Activated gamma-delta T cell treated with anti-CD3 and anti-CD28 coated beads, Interleukin-2, amount 50 U/mL, for 16 hours (primary cell): ENCODE data around the gene DEFB110.

ENCODE experiments used
- DNase-seq: peaks from one replicate; pipeline ENCODE4 v3.0.0-alpha.2; 2020; ENCODE audit warnings: low read depth

DEFB110 gene

GRCh38 chr6:50021894-50022293 lies at the start of gene DEFB110:
Gene DEFB110 (minus strand): TSS chr6:50021994. CDS start chr6:50021935, 59 bp downstream.
- DNase-seq = no peak

- no peak for DNase-seq
Measured at GRCh38 chr6:50070101-50070500, 48.3 kb upstream of the DEFB110 start.

- no peak for DNase-seq
Measured at GRCh38 chr6:50062051-50062450, 40.3 kb upstream of the DEFB110 start.

- DNase-seq = no peak
Measured at GRCh38 chr6:50056242-50056641, 34.4 kb upstream of the DEFB110 start.

GRCh38 chr6:50049829-50050228 lies 28.0 kb upstream of the DEFB110 start, which contains the start of gene DEFB112:
Gene DEFB112 (minus strand): TSS chr6:50049929. CDS start chr6:50049869, 60 bp downstream.
- no peak for DNase-seq

GRCh38 chr6:50047026-50047425 lies 25.2 kb upstream of the DEFB110 start:
- DNase-seq = no peak

- DNase-seq = no peak
Measured at GRCh38 chr6:50030777-50031562, 9.2 kb upstream of the DEFB110 start.

GRCh38 chr6:50030350-50030749 lies 8.6 kb upstream of the DEFB110 start:
- DNase-seq = no peak

GRCh38 chr6:50025258-50025657 lies 3.5 kb upstream of the DEFB110 start:
- DNase-seq = no peak

- DNase-seq = no peak
Measured at GRCh38 chr6:50007819-50008218, 14.0 kb downstream of the DEFB110 start.

- DNase-seq = no peak
Measured at GRCh38 chr6:50003139-50003538, 18.7 kb downstream of the DEFB110 start.

GRCh38 chr6:49995278-49995677 lies 26.5 kb downstream of the DEFB110 start:
- DNase-seq = no peak

- DNase-seq = no peak
Measured at GRCh38 chr6:49988900-49989299, 32.9 kb downstream of the DEFB110 start.

- no peak for DNase-seq
Measured at GRCh38 chr6:49987749-49988148, 34.0 kb downstream of the DEFB110 start.

- DNase-seq = no peak
Measured at GRCh38 chr6:49986551-49986950, 35.2 kb downstream of the DEFB110 start.

- no peak for DNase-seq
Measured at GRCh38 chr6:49982046-49982445, 39.7 kb downstream of the DEFB110 start.

GRCh38 chr6:49980898-49981297 lies 40.9 kb downstream of the DEFB110 start:
- DNase-seq = no peak

- DNase-seq = no peak
Measured at GRCh38 chr6:49979584-49979983, 42.2 kb downstream of the DEFB110 start.

- no peak for DNase-seq
Measured at GRCh38 chr6:49978332-49979226, 43.2 kb downstream of the DEFB110 start.

- DNase-seq = no peak
Measured at GRCh38 chr6:49969605-49970004, 52.2 kb downstream of the DEFB110 start, which contains the start of gene DEFB113. Gene DEFB113 (minus strand): TSS chr6:49969625. CDS start chr6:49969625, 0 bp downstream.
